HFF-Myc (cell line): ENCODE measurements around the gene AIF1L.
A peak's percentile ranks its signal among the peaks of the same experiment; 100 is the strongest.

Source experiments
- DNase-seq: peaks from one replicate; pipeline ENCODE4 v3.0.0-alpha.2; 2011; ENCODE audit warnings: low read depth; ENCODE audit errors: extremely low read depth
- H3K4me3 ChIP-seq: replicated peaks from 2 replicates; pipeline ENCODE4 v1.5.1; 2011; ENCODE audit warnings: low read depth, mild to moderate bottlenecking, control low read depth, low read length
- TF ChIP-seq, protein P1 (sequence below): IDR thresholded peaks from 2 replicates; pipeline ENCODE4 v1.5.1; 2012; ENCODE audit warnings: mild to moderate bottlenecking, low read depth, low read length, control low read depth; ENCODE audit errors: missing control alignments

AIF1L gene

DNA sequence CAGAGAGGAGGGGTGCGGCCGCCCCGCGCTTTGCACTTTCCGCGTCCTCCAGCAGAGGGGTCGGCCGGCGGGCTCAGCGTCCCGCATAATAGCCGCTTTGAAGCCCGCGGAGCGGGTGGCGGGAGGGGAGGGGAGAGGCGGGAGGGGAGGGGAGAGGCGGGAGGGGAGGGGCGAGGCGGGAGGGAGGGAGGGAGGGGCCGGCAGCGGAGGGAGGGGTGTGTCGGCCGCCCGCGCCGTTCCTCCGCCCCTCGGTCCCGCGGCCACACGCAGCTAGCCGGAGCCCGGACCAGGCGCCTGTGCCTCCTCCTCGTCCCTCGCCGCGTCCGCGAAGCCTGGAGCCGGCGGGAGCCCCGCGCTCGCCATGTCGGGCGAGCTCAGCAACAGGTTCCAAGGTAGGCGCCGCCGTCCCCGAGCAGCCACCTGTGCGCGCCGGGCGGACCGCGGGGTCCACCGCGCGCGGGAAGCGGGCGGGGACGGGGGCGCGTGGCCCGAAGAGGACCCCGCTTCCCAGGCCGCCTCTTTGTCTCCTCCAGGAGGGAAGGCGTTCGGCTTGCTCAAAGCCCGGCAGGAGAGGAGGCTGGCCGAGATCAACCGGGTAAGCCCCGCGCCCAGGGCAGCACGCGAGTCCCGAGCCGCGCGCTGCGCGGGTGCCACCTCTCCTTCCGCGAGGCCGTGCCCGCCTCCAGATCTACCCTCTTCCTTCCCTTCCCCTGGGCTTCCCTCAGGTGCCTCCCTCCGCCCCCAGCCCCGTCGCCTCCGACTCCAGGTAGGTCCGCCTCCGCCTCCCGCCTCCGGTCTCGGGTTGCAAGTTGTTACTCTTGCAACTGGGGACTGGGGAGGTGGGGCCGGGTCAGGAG lies at the start of gene AIF1L:
Gene AIF1L, plus strand, starts transcription at position 263 of the 857 bp plus-strand sequence. Its CDS starts 99 bp downstream, at position 362.
- no peak for DNase-seq
- peak within 1 kb of the TSS; percentile 41 for H3K4me3 ChIP-seq
- TF ChIP-seq, protein P1, sequence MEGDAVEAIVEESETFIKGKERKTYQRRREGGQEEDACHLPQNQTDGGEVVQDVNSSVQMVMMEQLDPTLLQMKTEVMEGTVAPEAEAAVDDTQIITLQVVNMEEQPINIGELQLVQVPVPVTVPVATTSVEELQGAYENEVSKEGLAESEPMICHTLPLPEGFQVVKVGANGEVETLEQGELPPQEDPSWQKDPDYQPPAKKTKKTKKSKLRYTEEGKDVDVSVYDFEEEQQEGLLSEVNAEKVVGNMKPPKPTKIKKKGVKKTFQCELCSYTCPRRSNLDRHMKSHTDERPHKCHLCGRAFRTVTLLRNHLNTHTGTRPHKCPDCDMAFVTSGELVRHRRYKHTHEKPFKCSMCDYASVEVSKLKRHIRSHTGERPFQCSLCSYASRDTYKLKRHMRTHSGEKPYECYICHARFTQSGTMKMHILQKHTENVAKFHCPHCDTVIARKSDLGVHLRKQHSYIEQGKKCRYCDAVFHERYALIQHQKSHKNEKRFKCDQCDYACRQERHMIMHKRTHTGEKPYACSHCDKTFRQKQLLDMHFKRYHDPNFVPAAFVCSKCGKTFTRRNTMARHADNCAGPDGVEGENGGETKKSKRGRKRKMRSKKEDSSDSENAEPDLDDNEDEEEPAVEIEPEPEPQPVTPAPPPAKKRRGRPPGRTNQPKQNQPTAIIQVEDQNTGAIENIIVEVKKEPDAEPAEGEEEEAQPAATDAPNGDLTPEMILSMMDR: no peak

DNA sequence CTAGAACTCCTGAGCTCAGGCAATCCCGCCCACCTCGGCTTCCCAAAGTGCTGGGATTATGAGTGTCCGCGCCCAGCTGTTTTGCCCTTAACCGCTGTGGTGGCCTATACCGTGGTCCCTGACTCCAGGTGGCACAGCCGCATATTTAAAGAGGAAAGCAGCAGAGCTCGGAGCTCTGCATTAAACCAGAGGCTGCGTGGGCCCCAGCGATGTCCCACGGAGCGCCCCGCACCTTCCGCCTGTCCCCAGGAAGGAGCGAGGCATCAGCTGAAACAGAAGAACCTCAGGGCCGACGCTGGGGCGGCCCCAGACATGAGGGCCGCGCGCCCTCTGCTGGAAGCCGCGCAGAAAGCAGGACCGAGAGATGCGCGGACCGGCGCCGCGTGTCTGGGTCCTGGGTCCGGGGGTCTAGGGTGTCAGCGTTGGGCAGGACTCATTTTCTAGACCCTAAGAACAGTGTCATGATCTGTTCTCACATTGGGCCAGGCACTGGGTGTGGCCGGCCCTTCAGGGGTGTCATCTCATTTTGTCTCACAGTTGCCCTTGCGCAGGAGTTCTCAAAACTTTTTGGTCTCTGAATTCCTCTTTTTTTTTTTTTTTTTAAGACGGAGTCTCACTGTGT lies 49.6 kb upstream of the AIF1L start:
- no peak overlapping the region for H3K4me3 ChIP-seq
- TF ChIP-seq, protein P1: peak; percentile 94
- DNase-seq: no peak

DNA sequence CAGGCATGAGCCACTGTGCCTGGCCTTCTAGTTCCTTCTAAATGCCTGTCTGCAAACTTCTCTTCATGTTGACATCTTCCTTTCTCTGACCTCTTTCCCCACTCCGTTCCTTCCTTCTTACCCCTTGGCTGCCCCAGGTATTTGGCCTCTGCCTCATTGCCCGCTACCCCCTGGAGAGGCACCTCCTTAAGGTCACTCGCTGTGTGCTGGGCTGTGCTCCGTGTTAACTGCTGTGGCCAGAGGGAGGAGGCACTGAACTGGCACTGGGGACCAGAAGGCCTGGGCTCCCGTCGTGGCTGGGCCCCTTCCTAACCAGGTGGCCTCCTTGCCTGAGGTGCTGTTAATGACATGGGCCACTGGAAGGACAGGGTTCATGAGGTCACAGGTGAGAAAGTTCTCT lies 48.0 kb upstream of the AIF1L start:
- DNase-seq: no peak
- TF ChIP-seq, protein P1: no peak

DNA sequence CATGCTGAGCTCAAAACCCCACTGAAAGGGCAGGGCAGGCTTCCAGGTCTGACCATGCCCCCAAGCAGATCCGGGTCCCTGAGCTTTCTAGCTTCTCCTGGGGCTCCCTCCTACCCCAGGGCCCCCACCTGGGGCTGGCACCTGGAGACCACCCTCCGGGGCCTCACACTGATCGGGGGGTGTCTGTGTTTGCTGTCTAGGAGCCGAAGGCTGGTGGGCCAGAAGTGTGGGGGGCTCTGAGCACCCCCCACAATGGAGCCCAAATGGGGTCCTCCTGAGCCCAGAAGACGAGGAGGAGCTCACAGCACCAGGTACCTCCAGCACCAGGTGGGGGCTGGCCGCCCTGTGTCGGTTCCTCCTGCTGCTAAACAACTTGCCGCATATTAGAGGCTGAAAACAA lies 47.5 kb upstream of the AIF1L start:
- TF ChIP-seq, protein P1: no peak
- H3K4me3 ChIP-seq: no peak overlapping the region
- no peak for DNase-seq

More for the DNA sequence above, 48.0 kb upstream of the AIF1L start:
- no peak overlapping the region for H3K4me3 ChIP-seq

DNA sequence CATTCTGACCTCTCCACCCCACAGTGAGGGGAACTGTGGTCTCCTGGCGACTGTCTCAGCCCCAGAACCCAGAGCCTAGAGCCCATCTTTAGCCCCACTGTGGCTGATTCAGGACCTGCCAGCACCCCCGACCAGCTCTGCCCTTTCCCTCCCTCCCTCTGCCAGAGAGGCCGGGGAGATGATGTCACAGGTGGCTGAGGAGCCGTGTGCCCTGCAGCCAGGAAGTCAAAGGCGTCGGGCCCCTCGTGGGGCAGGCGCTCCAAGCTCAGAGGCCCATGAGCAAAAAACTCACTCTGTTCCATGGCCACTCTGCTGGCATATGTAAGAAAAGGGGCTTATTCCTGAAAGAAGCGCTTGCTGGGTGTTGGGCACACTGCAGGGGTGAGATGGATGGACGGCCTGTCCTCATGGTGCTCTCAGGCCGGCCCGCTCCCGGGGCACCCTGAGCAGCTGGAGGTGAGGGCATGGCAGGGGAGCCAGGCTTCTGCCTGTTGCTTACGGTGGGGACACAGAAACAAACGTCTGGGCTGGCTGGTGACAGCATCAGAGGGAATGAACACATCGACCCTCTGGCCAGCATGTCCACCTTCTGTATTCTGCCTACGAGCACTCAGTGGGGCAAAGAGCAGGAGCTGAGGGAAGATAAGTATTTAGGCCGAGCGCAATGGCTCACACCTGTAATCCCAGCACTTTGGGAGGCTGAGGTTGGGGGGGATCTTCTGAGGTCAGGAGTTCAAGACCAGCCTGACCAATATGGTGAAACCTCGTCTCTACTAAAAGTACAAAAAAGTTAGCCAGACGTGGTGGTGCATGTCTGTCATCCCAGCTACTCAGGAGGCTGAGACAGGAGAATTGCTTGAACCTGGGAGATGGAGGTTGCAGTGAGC lies 46.3 kb upstream of the AIF1L start:
- TF ChIP-seq, protein P1: no peak
- DNase-seq: no peak
- H3K4me3 ChIP-seq: no peak overlapping the region

DNA sequence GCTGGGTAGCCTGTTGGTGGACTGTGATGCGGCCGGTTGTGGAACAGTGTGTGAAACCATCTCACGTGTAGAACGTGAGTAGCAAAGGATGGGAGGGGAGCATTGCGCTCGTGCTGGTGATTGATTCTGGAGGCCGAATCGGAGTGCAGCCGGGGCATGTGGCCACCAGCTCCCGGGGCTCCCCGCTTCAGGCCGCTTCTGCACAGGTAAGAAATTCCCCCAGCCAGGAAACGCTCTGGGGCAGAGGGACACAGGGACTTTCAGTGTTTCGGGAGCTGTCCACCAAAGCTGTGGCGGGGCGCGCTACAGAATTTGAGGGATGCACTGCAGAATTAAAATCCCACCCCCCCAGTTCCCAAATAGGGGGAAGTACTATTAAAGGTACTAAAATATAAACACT lies 45.5 kb upstream of the AIF1L start:
- no peak for DNase-seq
- TF ChIP-seq, protein P1: no peak
- H3K4me3 ChIP-seq: no peak overlapping the region
